HEK293T (cell line): Measurements from ENCODE around the gene IFT25.
"Not testable (repeated sequence)": the region's sequence is repeated elsewhere in the genome, so short reads cannot be mapped to it uniquely, and the experiment has no call there.

Experiments used
- CTCF ChIA-PET: fragments of 350-600 bp; formaldehyde crosslinking; extraction: SDS; loops from one replicate; lab custom pipeline; 2021; ENCODE audit warnings: antibody characterized with exemption, inconsistent platforms; lab: Yijun Ruan, JAX
- POLR2A ChIA-PET: fragments of 350-600 bp; formaldehyde crosslinking; extraction: SDS; loops from one replicate; lab custom pipeline; 2020; ENCODE audit warnings: antibody characterized with exemption, inconsistent platforms; lab: Yijun Ruan, JAX
- DNase-seq: peaks from one replicate; pipeline ENCODE4 v3.0.0; 2012; ENCODE audit warnings: mixed read lengths; ENCODE audit errors: extremely low spot score
- ARNT ChIP-seq: fragments of 450-650 bp; IDR thresholded peaks from 2 replicates; pipeline ENCODE4 v1.6.1; 2017; ENCODE audit warnings: mild to moderate bottlenecking
- BHLHE40 ChIP-seq: fragments of 450-650 bp; IDR thresholded peaks from 2 replicates; pipeline ENCODE4 v1.6.1; 2016; ENCODE audit warnings: mild to moderate bottlenecking, moderate library complexity, borderline replicate concordance
- CTBP1 ChIP-seq: fragments of 450-650 bp; IDR thresholded peaks from 2 replicates; pipeline ENCODE4 v1.6.1; 2016; ENCODE audit warnings: borderline replicate concordance
- ELF4 ChIP-seq: fragments of 450-650 bp; IDR thresholded peaks from 2 replicates; pipeline ENCODE4 v1.6.1; 2017; ENCODE audit warnings: antibody characterized with exemption
- FOXA1 ChIP-seq: fragments of 450-650 bp; IDR thresholded peaks from 2 replicates; pipeline ENCODE4 v1.6.1; 2016; ENCODE audit warnings: mild to moderate bottlenecking
- FOXK2 ChIP-seq: fragments of 450-650 bp; IDR thresholded peaks from 2 replicates; pipeline ENCODE4 v1.6.1; 2016; ENCODE audit warnings: mild to moderate bottlenecking
- FOXM1 ChIP-seq: fragments of 450-650 bp; IDR thresholded peaks from 2 replicates; pipeline ENCODE4 v1.6.1; 2017; ENCODE audit warnings: mild to moderate bottlenecking, borderline replicate concordance
- HDGF ChIP-seq: fragments of 450-650 bp; IDR thresholded peaks from 2 replicates; pipeline ENCODE4 v1.6.1; 2017; ENCODE audit warnings: antibody characterized with exemption, borderline replicate concordance
- L3MBTL2 ChIP-seq: fragments of 450-650 bp; conservative IDR thresholded peaks from 2 replicates; pipeline ENCODE4 v1.6.1; 2016; ENCODE audit warnings: mild to moderate bottlenecking
- LEF1 ChIP-seq: fragments of 450-650 bp; IDR thresholded peaks from 2 replicates; pipeline ENCODE4 v1.6.1; 2017; ENCODE audit warnings: mild to moderate bottlenecking, borderline replicate concordance
- NFRKB ChIP-seq: fragments of 450-650 bp; IDR thresholded peaks from 2 replicates; pipeline ENCODE4 v1.6.1; 2016; ENCODE audit warnings: mild to moderate bottlenecking, moderate library complexity
- SP1 ChIP-seq: fragments of 450-650 bp; IDR thresholded peaks from 2 replicates; pipeline ENCODE4 v1.6.1; 2017
- SUZ12 ChIP-seq: fragments of 450-650 bp; IDR thresholded peaks from 2 replicates; pipeline ENCODE4 v1.6.1; 2016; ENCODE audit warnings: mild to moderate bottlenecking
- TARDBP ChIP-seq: fragments of 450-650 bp; IDR thresholded peaks from 2 replicates; pipeline ENCODE4 v1.6.1; 2016
- ZNF384 ChIP-seq: fragments of 450-650 bp; IDR thresholded peaks from 2 replicates; pipeline ENCODE4 v1.6.1; 2016
- TF ChIP-seq, protein P1 (sequence below): fragments of 450-650 bp; IDR thresholded peaks from 2 replicates; pipeline ENCODE4 v1.6.1; 2016

The IFT25 gene

DNA sequence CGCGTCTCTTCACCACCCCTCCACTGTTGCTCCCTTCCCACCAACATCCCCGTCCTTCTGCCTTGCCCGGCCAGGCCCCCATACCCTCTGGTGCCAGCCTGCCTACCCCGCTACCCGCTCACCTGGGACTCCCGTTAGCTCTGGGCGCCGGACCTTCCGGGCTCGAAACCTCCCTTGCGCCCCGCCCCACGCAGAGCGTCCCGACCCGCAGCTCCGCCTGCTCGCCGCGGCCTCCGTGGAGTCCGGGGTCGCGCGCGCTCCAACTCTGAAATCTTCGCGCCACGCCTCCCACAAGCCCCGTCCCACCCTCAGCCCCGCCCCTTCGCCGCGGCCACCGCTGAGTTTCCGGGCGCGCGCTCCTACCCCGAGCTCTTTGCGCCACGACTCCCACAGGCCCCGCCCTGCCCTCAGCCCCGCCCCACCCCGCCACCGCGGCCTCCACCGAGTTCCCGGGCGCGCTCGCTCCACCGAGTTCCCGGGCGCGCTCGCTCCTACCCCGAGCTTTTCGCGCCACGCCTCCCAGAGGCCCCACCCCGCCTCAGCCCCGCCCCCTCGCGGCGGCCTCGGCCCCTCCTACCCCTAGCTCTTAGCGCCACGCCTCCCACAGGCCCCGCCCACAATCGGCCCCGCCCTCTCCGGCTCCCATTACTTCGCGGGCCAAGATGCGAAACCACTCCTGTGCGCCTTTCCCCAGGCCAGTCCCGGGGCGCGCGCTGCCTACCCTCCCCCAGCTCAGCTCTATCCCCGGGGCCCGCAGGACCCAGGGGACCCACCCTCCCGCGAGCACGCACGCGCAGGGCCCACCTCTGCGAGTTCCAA is at the start of gene IFT25:
Gene IFT25 (minus strand): TSS at position 267 of the 819 bp plus-strand sequence. CDS start 5,617 bp downstream, outside the sequence.
- TF ChIP-seq SUZ12, result no peak
- no peak for TF ChIP-seq ZNF384
- no peak for TF ChIP-seq CTBP1
- TF ChIP-seq TARDBP, result no peak
- no peak for TF ChIP-seq FOXK2
- TF ChIP-seq, protein P1, sequence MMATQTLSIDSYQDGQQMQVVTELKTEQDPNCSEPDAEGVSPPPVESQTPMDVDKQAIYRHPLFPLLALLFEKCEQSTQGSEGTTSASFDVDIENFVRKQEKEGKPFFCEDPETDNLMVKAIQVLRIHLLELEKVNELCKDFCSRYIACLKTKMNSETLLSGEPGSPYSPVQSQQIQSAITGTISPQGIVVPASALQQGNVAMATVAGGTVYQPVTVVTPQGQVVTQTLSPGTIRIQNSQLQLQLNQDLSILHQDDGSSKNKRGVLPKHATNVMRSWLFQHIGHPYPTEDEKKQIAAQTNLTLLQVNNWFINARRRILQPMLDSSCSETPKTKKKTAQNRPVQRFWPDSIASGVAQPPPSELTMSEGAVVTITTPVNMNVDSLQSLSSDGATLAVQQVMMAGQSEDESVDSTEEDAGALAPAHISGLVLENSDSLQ, result no peak
- TF ChIP-seq ARNT, result no peak
- no peak for TF ChIP-seq FOXM1
- no peak for TF ChIP-seq HDGF
- TF ChIP-seq NFRKB, result no peak
- no peak for TF ChIP-seq SP1
- TF ChIP-seq BHLHE40, result no peak
- TF ChIP-seq ELF4, result no peak
- no peak for TF ChIP-seq L3MBTL2
- no peak for TF ChIP-seq LEF1
- ChIA-PET CTCF (interaction anchor here (0.8 to 1.5 kb wide), 3 partner anchors 14 to 85 kb away, joined by 4 to 14 read pairs (median 10); no protein-coding TSS in a partner anchor), POLR2A (interaction anchor here (0.6 to 1.9 kb wide), 17 partner anchors 8 to 110 kb away, joined by 3 to 5 read pairs (median 4); partner anchors contain the start of genes TCEANC2 and TMEM59)
- DNase-seq, result peak; percentile 95

DNA sequence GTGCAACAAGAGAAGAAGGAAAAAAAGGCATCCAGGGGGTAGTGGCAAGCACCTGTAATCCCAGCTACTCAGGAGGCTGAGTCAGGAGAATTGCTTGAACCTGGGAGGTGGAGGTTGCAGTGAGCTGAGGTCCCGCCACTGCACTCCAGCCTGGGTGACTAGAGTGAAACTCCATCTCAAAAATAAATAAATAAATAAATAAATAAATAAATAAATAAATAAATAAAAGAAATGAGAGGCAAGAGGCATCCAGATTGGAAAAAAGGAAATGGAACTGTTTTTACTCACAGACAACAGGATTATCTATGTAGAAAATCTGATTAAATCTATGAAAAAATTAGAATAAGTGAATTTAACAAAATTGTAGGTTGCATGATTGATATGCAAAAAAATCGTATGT is 49.0 kb upstream of the IFT25 start:
- CTCF ChIA-PET, result interaction anchor here (0.7 kb wide), 1 partner anchor 60 kb away, joined by 4 read pairs; no protein-coding TSS in a partner anchor
- DNase-seq, POLR2A ChIA-PET: not testable (repeated sequence)

DNA sequence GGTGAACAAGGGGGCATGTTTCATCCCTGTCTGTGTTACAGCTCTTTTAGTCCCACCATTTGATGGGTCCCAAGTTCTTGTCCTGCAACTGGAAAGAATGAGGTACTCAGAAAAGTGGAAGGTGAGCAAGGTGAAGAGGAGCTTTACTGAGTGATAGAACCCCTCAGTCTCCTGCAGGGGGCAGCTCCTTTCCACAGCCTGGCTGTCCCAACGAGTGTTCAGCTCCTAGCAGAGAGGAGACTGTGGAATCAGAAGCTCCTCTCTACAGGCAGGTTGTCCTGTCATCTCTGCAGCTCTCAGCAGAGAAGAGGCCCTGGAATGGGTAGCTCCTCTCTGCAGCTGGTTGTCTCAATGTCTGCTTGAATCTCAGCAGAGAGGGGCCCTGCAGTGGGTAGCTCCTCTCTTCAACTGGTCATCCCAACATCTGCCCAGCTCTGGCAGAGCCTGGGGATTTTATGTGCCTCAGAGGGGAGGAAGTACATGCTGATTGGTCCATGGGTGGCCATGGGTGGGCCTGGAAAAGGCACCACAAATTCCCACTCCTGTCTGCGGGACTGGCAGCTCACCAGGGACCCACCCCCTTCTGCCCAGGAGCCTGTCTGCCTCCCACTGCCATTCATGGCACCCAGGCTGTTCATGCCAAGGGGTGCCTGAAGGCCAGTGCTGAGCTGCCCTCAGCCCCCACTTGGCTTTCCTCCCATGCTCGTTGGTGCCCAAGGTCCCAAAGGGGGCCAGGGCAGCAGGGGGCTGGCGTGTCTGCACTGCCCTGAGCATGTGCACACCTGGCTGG is 46.8 kb upstream of the IFT25 start:
- TF ChIP-seq ARNT, result no peak
- no peak for TF ChIP-seq TARDBP
- TF ChIP-seq SP1, result no peak
- TF ChIP-seq SUZ12, result no peak
- TF ChIP-seq FOXK2, result no peak
- no peak for TF ChIP-seq BHLHE40
- TF ChIP-seq ZNF384, result no peak
- TF ChIP-seq NFRKB, result no peak
- no peak for TF ChIP-seq ELF4
- TF ChIP-seq FOXA1, result no peak
- TF ChIP-seq CTBP1, result no peak
- TF ChIP-seq LEF1, result no peak
- TF ChIP-seq FOXM1, result no peak
- no peak for TF ChIP-seq HDGF
- ChIA-PET POLR2A (no interaction called here), CTCF (no interaction called here)
- DNase-seq, result no peak

DNA sequence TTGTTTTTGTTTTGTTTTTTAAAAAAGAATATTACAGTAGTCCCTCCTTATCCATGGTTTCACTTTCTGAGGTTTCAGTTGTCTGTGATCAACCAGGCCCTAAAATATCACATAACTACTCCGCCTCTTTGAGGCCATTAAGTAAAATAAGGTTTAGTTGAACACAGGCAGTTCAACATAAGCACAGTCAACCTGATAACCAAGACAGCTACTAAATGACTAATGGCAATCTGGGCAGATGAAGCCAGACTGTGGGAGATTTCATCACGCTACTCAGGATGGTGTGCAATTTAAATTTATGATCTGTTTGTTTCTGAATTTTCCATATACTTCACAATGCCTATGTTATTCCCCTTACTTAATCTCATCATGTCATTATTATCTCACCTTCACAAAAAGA is 42.4 kb upstream of the IFT25 start:
- no peak for DNase-seq
- TF ChIP-seq SUZ12 (no peak), ZNF384 (no peak), ARNT (no peak), SP1 (no peak), FOXA1 (no peak), CTBP1 (no peak), ELF4 (no peak), LEF1 (no peak), TARDBP (no peak), FOXK2 (no peak), NFRKB (no peak), BHLHE40 (no peak), HDGF (no peak), FOXM1 (no peak), L3MBTL2 (no peak)
- TF ChIP-seq, protein P1, result no peak
- CTCF ChIA-PET, result no interaction called here
- POLR2A ChIA-PET, result no interaction called here

DNA sequence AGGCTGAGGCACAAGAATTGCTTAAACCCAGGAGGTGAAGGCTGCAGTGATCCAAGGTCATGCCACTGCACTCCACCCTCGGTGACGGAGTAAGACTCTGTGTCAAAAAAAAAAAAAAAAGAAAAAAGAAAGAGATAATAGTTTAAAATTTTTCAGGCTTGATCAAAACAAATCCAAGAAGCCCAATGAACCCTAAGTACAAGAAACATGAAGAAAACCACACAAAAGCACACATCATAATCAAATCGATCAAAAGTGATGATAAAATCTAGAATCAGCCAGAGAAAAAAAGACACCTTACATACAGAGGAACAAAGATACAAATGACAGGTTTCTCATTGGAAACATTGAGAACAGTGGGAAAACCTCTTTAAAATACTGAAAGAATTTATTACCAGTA is 41.0 kb upstream of the IFT25 start:
- TF ChIP-seq FOXK2 (no peak), FOXA1 (no peak), TARDBP (no peak), ZNF384 (no peak), ARNT (no peak), ELF4 (no peak), FOXM1 (no peak), HDGF (no peak)
- CTCF ChIA-PET, result no interaction called here
- POLR2A ChIA-PET, result no interaction called here

DNA sequence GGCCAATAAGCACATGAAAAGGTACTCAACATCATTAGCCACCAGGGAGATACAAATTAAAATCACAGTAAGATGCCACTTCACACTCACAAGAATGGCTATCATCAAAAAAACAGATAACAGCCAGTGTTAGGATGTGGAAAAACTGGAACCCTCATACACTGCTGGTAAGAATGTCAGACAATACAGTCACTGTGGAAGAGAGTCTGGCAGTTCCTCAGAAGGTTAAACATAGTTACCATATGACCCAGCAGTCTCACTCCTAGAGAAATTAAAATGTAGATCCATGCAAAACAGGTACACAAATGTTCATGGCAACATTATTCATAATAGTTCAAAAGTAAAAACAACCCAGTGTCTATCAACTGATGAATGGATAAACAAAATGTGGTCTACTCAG is 39.2 kb upstream of the IFT25 start:
- no peak for DNase-seq
- ChIA-PET CTCF (no interaction called here), POLR2A (no interaction called here)
- TF ChIP-seq SUZ12 (no peak), SP1 (no peak), FOXK2 (no peak), ELF4 (no peak), NFRKB (no peak), ZNF384 (no peak), LEF1 (no peak), HDGF (no peak), L3MBTL2 (no peak), ARNT (no peak), BHLHE40 (no peak), CTBP1 (no peak), FOXM1 (no peak), FOXA1 (no peak), TARDBP (no peak)
- TF ChIP-seq, protein P1, result no peak

More for the DNA sequence above, 41.0 kb upstream of the IFT25 start:
- DNase-seq, result no peak
